ENCODE results near the gene LKAAEAR1.

LKAAEAR1 gene

GRCh38 chr20:64035933-64036345 lies 48.3 kb downstream of the LKAAEAR1 start, which contains the start of gene C20orf204:
TSS of gene C20orf204 (plus strand) at chr20:64036182. CDS start at chr20:64036324, 142 bp downstream.
- DNase-seq, result no peak

DNA sequence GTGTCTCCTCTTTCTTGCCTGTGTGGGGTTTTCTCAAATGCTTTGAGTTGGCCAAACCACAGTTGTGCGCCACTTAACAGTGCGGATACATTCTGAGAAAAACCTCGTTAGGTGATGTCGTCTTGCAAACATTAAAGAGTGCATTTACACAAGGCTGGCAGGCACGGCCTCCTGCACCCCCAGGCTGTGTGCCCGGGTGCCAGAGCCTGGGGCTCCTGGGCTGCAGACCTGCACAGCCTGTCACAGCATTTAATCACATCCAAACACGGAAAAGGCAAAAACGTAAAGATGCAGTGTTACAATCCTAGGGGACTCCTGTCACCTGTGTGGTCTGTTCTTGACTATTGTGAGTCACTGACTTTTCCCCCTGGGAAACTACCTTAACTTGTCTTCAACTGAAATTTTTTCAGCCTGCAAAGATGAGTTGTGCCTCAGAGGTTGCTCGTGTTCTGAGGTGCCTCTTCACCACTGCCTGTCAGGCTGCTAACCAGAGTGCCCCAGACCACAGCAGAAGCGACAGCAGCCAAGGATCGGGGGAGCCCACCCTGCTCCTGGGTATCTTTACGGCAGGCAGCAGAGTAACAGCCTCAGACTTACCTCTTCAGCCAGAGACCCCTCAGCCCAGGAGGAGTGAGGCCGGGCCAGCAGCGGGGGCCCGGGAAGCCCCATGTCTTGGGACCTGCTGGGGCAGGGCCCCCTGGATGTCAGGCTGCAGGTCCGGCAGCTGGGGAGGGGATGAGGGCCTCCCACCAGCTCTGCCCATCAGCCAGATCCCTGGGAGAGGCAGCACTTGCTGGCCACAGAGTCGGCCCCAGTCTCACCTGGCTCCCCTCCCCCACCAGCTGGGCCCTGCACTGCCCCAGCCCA lies 48.9 kb downstream of the LKAAEAR1 start:
- DNase-seq, result no peak

DNA sequence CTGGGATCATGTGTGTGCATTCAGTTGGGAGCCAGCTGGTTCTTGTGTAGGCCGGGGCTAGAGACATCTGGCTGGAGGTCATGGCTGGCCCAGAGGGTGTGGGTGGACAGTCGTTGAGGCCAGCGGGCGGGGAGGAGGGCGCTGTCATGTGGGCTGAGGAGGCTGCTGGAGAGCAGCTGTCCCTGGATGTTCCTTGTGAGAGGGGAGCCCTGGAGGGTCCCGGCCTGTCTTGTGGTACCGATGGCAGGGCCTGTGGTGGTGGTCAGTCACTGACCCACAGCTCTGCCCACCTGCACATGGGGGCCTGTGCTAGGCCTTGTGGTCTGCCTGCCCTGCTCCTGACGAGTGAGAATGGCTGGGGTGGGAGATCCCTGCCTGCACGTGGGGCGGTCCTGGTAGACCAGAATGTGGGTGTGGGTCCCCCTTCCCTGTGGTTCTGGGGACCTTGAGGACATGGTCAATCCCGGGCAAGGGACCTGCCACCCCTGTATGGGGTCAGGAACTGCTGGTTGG lies 50.2 kb downstream of the LKAAEAR1 start:
- no peak for DNase-seq
